Hematopoietic multipotent progenitor cell treated with erythropoietin and hydrocortisone succinate and interleukin-3 and kit ligand, for 17 days (in vitro differentiated cells): ENCODE measurements around the gene TOB2.

Experiments
- DNase-seq: peaks from one replicate; pipeline ENCODE4 v3.0.0-alpha.2; 2015; ENCODE audit warnings: low spot score

The TOB2 gene, protein sequence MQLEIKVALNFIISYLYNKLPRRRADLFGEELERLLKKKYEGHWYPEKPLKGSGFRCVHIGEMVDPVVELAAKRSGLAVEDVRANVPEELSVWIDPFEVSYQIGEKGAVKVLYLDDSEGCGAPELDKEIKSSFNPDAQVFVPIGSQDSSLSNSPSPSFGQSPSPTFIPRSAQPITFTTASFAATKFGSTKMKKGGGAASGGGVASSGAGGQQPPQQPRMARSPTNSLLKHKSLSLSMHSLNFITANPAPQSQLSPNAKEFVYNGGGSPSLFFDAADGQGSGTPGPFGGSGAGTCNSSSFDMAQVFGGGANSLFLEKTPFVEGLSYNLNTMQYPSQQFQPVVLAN

GRCh38 chr22:41446639-41447434 lies at the start of gene TOB2:
Gene TOB2 (minus strand): TSS chr22:41446801. CDS start chr22:41437345, 9,456 bp downstream.
- peak; percentile 94 for DNase-seq

DNA sequence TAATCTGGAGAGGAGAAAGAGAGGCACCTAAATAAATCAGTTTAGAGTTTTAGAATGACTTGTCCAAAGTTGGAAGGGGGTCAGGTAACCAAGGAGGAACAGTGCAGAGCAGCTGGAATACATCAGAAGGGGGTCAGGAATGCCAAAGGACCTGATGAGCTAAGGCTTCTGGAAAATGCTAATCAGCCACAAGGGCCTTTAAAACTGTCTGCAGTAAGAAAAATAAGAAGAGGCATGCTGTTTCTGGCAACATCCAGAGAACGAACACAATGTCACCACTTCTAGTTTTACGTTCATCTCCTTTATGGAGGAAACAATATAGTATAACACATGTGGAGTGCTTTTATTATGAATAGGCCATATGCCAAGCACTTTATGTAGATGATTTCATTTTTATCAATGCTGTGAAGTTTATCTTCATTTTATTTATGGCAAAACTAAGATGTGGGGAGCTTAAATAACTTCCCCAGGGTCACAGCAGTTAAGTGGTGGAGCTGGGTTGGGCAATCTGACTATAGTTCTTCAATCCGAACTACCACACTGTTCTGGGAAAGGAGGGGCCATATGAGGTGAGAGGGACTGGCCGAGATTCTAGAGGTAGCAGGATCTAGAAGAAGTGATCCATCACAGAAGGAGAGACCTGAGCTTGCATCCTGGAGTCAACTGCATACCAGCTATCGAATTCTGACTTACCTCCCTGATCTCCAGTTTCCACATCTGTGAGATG lies 44.9 kb upstream of the TOB2 start:
- DNase-seq: no peak

DNA sequence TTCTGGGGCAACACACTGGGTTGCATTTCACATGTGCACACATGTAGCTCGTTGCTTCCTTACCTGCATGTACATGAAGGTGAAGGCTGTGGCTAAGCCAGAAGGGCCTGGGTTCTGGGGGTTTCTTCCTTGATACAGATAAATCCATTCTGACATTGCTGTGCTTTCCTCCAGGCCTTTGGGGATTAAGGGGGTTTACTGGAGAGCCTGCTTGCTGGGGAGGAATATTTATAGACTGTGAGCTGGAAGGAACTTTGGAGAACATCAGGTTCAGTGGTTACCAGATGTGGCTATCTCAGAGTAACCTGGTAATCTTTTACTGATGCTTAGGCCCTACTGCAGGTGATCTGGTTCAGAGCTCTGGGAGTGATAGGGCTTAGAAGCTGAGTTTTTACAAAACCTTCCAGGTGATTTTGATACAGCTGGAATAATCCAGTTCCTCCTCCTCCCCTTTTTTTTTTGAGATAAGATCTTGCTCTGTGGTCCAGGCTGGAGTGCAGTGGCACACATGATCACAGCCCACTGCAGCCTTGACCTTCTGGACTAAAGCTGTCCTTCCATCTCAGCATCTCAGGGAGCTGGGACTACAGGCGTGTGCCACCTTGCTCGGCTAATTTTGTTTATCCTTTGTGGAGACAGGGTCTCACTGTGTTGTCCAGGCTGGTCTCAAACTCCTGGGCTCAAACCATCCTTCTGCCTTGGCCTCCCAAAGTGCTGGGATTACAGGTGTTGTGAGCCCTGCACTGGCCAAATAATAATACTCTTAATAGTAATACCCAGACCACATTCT lies 42.2 kb upstream of the TOB2 start:
- no peak for DNase-seq

GRCh38 chr22:41488076-41488475 lies 41.5 kb upstream of the TOB2 start:
- DNase-seq: no peak

DNA sequence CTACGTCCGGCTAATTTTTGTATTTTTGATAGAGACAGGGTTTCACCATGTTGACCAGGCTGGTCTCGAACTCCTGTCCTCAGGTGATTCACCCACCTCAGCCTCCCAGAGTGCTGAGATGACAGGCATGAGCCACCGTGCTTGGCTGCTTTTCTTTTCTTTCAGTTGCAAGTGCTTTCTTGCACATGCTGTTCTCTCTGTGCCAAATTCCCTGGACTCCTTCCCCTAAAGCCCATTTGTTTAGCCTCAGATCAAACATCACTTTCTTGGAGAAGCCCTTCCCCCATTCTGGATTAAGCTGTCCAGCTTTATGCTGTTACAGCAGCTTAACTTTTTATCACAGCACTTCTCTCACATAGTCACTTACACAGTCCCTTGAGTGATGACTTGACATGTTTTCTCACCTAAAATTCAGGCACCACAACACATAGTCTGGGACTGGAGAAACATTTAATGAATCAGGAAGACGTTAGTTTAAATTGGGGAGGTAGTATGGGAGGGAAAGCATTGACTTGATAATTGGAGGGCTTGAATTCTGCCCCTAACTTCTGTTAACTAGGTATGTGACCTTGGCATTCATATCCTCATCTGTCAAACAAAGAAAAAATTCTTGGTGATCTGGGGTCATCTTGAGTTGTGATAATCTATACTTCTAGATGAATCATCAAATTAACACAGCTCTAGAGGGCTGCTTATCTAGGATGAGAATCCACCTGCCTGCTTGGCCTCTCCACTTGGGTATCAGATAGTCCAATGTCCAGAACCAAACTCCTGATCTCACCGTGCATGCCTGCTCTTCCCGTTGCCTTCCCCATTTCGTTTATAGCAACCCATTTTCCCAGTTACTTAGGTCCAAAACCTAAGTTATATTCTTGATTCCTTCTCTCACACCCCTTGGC lies 40.7 kb upstream of the TOB2 start:
- no peak for DNase-seq

- DNase-seq: no peak
These were observed 38.4 kb upstream of the TOB2 start for GRCh38 chr22:41485033-41485432.

DNA sequence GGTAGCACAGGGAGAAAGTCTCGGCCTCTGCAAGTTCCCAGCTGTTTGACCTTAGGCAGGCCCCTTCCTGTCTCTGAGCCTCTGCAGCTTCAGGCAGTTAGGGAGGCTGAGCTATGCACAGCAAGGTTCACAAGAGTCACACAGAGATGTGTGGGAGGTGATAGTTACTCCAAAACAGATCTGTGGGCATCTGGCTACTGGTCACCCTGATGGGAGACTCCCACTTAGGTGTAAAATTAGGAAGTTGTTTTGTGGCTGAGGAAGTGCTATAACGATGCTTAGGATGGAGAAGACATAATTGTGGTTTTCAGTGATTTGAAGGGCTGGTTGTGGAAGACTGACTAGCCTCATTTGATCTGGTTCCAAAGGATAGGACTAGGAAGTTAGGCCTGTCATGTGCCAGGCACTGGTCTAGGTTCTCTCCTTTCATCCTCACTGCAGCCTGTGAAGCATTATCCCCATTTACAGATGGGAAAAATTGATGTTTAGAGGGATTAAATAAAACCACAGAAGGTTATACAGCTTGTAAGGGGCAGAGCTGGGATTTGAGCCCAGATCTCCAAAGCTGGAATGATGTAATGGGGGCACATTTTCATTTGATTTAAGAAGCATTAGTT lies 35.8 kb upstream of the TOB2 start:
- DNase-seq: no peak

DNA sequence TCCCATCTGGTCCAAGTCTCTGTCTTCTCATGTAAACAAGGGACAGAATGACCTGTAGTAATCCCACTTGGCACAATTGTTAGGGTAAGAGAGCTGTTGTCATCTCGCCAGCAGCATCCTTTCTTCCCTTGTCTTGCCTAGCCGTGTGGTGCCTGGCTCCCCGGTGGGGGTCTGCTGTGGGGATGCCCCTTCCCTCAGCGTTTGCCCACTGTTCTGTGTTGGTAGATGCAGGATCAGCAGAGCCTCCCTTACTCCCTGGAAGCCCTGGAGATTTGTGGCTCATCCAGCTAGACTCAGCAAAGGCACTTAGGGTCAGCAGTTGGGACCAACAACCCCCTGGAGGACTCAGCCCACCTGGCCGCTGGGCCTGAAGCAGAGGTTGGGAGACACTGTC lies 35.3 kb upstream of the TOB2 start:
- DNase-seq: no peak

- DNase-seq: no peak
These were observed 34.7 kb upstream of the TOB2 start for GRCh38 chr22:41481131-41481830.

DNA sequence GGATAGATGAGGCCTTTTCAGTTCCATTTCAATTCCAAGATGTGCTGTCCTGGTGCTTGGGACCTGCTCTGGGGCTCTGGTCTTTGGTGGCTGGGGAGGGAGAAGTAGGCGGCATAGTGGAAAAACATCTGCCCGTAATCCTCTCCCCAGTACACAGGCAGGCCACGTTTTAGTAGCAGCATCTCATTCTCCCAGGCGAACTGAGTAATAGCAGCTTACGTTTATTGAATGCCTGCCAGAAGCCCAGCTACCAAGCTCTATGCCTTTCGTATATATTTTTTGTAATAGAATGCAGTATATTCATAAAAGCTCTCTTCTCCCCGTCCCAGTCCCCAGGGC lies 33.8 kb upstream of the TOB2 start:
- DNase-seq: no peak

DNA sequence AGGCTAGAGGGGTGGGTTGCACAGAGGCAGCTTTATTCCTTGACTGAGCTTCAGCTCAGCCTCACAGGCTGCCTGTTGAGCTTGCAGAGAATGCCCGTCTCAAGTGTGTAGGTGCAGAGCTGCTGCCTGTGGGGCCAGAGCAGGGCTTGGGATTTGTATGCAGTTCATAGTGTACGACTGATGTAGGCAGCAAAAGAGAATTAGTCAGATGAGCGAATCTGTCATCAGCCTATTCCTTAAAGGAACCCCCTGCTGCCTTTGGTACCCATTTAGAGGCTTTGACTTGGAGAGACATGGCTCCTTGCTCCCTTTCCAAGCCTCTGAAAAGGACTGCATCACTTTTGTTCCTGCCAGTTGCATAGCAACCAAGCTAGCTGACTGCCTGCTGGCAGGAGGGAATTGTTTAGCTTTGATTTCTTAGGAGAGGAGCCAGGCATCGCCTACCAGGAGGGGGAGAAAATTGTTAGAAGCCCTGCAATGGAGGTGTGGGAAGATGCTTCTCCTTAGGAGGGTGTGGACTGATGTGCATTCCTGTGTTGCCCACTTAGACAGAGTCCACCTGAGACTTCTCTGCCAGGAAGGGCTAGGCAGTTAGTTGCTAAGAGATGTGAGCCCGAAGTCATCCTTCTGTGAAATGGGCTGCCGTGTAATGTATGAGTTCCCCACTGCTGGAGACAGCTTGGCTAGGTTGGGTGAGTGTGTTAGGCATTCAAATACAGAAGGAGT lies 33.2 kb upstream of the TOB2 start:
- no peak for DNase-seq

DNA sequence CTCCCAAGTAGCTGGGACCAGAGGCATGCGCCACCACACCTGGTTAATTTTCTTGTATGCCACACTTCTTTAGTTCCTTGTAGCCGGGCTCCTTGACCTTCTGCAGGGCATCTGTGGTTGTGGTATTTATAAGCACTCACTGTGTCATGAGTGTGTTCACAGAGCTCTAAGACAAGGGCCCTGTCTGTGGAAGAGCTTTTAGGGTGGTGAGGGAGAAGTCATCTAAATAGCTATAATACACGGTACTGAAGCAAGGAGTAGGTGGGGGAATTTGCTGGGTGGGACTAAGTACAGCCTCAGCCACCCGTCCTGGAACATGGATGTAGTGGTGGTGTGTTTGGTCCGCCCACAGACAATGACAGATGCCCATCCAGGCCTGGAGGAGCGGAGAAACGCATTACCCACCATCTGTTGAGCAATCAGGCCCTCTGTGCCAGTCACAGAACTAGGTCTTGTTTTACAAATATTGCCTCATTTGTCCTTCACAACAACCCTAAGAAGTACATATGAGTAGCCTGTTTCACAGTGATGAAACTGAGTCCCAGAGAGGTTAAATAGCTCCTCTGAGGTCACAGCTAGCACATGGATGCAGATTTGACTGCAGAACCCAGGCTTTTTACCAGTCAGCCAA lies 32.4 kb upstream of the TOB2 start:
- DNase-seq: no peak

GRCh38 chr22:41478473-41478872 lies 31.9 kb upstream of the TOB2 start:
- no peak for DNase-seq

DNA sequence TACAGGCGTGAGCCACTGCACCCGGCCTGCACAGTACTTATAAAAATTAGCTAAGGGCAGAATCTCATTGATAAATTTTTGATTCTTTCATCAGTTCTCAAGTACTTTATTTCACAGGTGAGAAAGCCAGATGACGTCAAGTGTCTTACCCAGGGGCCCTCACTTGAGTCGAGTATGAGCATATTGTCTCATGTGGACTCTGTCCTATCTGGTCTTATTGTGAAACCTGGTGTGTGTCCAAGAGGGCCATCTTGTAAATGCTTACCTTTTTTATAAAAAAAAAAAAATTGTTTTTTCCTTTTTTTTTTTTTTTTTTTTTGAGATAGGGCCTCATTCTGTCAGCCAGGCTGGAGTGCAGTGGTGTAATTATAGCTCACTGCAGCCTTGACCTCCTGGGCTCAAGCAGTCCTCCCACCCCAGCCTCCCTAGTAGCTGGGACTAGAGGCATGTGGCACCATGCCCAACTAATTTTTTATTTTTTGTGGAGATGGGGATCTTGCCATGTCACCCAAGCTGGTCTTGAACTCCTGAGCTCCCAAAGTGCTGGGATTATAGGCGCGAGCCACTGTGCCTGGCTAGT lies 28.4 kb upstream of the TOB2 start:
- DNase-seq: no peak

GRCh38 chr22:41471568-41471967 lies 25.0 kb upstream of the TOB2 start:
- DNase-seq: no peak

- DNase-seq: no peak
These were observed 24.3 kb upstream of the TOB2 start for GRCh38 chr22:41470886-41471285.

DNA sequence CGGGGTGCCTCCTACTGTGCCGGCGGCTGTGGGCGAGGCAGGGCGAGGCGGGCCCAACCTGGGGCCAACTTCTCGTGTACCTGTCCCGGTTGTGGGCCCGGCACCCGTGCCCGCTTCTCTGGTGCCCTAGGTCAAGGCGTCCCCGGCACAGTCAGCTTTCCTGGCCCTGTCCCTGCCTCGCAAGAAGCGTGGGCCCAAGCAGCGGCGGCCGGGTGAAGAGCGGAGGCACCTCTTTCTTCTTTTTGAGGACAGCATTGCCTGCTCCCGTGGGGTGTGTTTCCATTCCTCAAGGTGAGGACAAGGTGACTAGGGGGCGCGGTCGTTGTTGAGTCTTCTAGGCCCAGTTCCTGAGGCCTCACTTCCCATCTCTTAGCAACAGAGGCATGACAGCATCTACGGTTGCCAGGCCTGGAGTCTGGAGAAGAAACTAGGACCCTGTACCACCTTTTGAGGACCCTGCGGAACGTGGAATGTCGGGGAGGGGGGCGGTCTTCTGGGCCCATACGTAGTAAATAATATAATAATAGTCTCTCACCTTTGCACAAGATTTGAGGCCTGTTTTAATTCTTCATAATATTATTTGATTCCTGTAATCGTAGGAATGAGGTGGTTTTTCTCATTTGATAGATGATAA lies 22.7 kb upstream of the TOB2 start:
- no peak for DNase-seq
